HG03064 (cell line): ENCODE data around the gene PHEX.
"Not testable (repeated sequence)": the region's sequence is repeated elsewhere in the genome, so short reads cannot be mapped to it uniquely, and the experiment has no call there.

Source experiments
- ATAC-seq: cut with Tn5 transposase; IDR thresholded peaks from one replicate; pipeline ENCODE4 v1.9.1; 2021; ENCODE audit warnings: low read depth; ENCODE audit not compliant: unreplicated experiment

The PHEX gene

GRCh38 chrX:22203186-22203585 is 171.1 kb downstream of the PHEX start:
- no peak for ATAC-seq

- ATAC-seq = no peak
Measured at GRCh38 chrX:22206781-22207180, 174.7 kb downstream of the PHEX start.

GRCh38 chrX:22220941-22221340 is 188.8 kb downstream of the PHEX start:
- no peak for ATAC-seq

GRCh38 chrX:22234380-22234779 is 202.3 kb downstream of the PHEX start:
- ATAC-seq = no peak

- ATAC-seq = no peak
Measured at GRCh38 chrX:22237479-22237878, 205.4 kb downstream of the PHEX start.

GRCh38 chrX:22246620-22247019 is 214.5 kb downstream of the PHEX start:
- no peak for ATAC-seq

- ATAC-seq = no peak
Measured at GRCh38 chrX:22247169-22247568, 215.0 kb downstream of the PHEX start.

GRCh38 chrX:22248401-22248800 is 216.3 kb downstream of the PHEX start:
- no peak for ATAC-seq

- no peak for ATAC-seq
Measured at GRCh38 chrX:22249371-22249770, 217.2 kb downstream of the PHEX start.

- ATAC-seq = no peak
Measured at GRCh38 chrX:22268706-22269105, 236.6 kb downstream of the PHEX start.

GRCh38 chrX:22272613-22273012 is 240.5 kb downstream of the PHEX start, which contains the start of gene CBLL2:
TSS of gene CBLL2 (plus strand) at chrX:22272913. CDS start at chrX:22272992, 79 bp downstream.
- ATAC-seq = no peak

GRCh38 chrX:22273714-22274317 is 241.7 kb downstream of the PHEX start:
- no peak for ATAC-seq

GRCh38 chrX:22276781-22277180 is 244.7 kb downstream of the PHEX start:
- ATAC-seq = no peak

- ATAC-seq = no peak
Measured at GRCh38 chrX:22278375-22278774, 246.2 kb downstream of the PHEX start.

- not testable (repeated sequence) for ATAC-seq
Measured at GRCh38 chrX:22289209-22289608, 257.1 kb downstream of the PHEX start.

- no peak for ATAC-seq
Measured at GRCh38 chrX:22296871-22297270, 264.7 kb downstream of the PHEX start.

- no peak for ATAC-seq
Measured at GRCh38 chrX:22300130-22300529, 268.0 kb downstream of the PHEX start.
